Liver (tissue), 9 donors: ENCODE data around the gene HOXD9. TPM values are rescaled to one million over a fixed set of nuclear protein-coding genes. Genes with fewer than 3 reads are reported as not detected.

ENCODE experiments used
- DNase-seq: peaks from one replicate; pipeline ENCODE4 v3.0.0-alpha.2; 2017; ENCODE audit warnings: low spot score
- H3K27ac ChIP-seq, 2 donors: one replicate each; pipeline ENCODE4 v1.7.0; 2013; ENCODE audit warnings: inconsistent platforms in 2 of 2, low read length in 2 of 2, control low read depth in 1 of 2, low read depth in 1 of 2, mild to moderate bottlenecking in 1 of 2
- H3K27me3 ChIP-seq, 4 donors: one replicate each; pipeline versions ENCODE4 v1.6.1 to v1.7.0; 2013; ENCODE audit warnings: low read length in 3 of 4, inconsistent platforms in 1 of 4, mild to moderate bottlenecking in 1 of 4, moderate library complexity in 1 of 4; ENCODE audit not compliant: control insufficient read depth in 4 of 4, insufficient read depth in 4 of 4
- H3K36me3 ChIP-seq, 4 donors: one replicate each; pipeline versions ENCODE4 v1.6.1 to v1.7.0; 2013; ENCODE audit warnings: low read length in 3 of 4, mild to moderate bottlenecking in 3 of 4, low read depth in 1 of 4, moderate library complexity in 1 of 4; ENCODE audit not compliant: control insufficient read depth in 4 of 4, insufficient read depth in 3 of 4
- H3K4me1 ChIP-seq, 4 donors: one replicate each; pipeline versions ENCODE4 v1.6.1 to v1.7.0; 2013; ENCODE audit warnings: low read length in 3 of 4, mild to moderate bottlenecking in 3 of 4, moderate library complexity in 1 of 4; ENCODE audit not compliant: control insufficient read depth in 4 of 4, insufficient read depth in 4 of 4
- H3K4me3 ChIP-seq, 3 donors: one replicate each; pipeline versions ENCODE4 v1.6.1 to v1.7.0; 2013; ENCODE audit warnings: low read length in 3 of 3, control low read depth in 1 of 3, low read depth in 1 of 3, mild to moderate bottlenecking in 1 of 3
- H3K9ac ChIP-seq, 2 donors: one replicate each; pipeline ENCODE4 v1.7.0; 2013; ENCODE audit warnings: low read length in 2 of 2, mild to moderate bottlenecking in 2 of 2, moderate library complexity in 2 of 2, control low read depth in 1 of 2, low read depth in 1 of 2
- H3K9me3 ChIP-seq, 4 donors: one replicate each; pipeline versions ENCODE4 v1.6.1 to v1.7.0; 2013; ENCODE audit warnings: low read length in 3 of 4; ENCODE audit not compliant: control insufficient read depth in 4 of 4
- EGR1 ChIP-seq, 2 donors: IDR thresholded peaks; 2 replicates each; pipeline ENCODE4 v1.6.1; 2016 to 2018; ENCODE audit warnings: antibody characterized with exemption in 2 of 2, low read depth in 2 of 2
- FOXA1 ChIP-seq: IDR thresholded peaks from 2 replicates; pipeline ENCODE4 v1.6.1; 2016; ENCODE audit warnings: antibody characterized with exemption
- FOXA2 ChIP-seq: IDR thresholded peaks from 2 replicates; pipeline ENCODE4 v1.6.1; 2016; ENCODE audit warnings: antibody characterized with exemption
- GABPA ChIP-seq, 2 donors: IDR thresholded peaks in 1 of 2; conservative IDR thresholded peaks in 1 of 2; 2 replicates each; pipeline ENCODE4 v1.6.1; 2016; ENCODE audit warnings: antibody characterized with exemption in 2 of 2, mild to moderate bottlenecking in 1 of 2, moderate library complexity in 1 of 2
- HNF4A ChIP-seq, 2 donors: conservative IDR thresholded peaks; 2 replicates each; pipeline ENCODE4 v1.6.1; 2016; ENCODE audit warnings: antibody characterized with exemption in 2 of 2, mild to moderate bottlenecking in 2 of 2
- HNF4G ChIP-seq: IDR thresholded peaks from 2 replicates; pipeline ENCODE4 v1.6.1; 2016; ENCODE audit warnings: antibody characterized with exemption
- JUND ChIP-seq, 2 donors: IDR thresholded peaks; 2 replicates each; pipeline ENCODE4 v1.6.1; 2016; ENCODE audit warnings: antibody characterized with exemption in 2 of 2
- NR2F2 ChIP-seq: IDR thresholded peaks from 2 replicates; pipeline ENCODE4 v1.6.1; 2016; ENCODE audit warnings: antibody characterized with exemption
- RAD21 ChIP-seq, 2 donors: IDR thresholded peaks; 2 replicates each; pipeline ENCODE4 v1.6.1; 2016; ENCODE audit warnings: antibody characterized with exemption in 2 of 2, mild to moderate bottlenecking in 2 of 2
- RXRA ChIP-seq, 2 donors: IDR thresholded peaks; 2 replicates each; pipeline ENCODE4 v1.6.1; 2017 to 2018; ENCODE audit warnings: antibody characterized with exemption in 2 of 2, mild to moderate bottlenecking in 1 of 2
- SP1 ChIP-seq: IDR thresholded peaks from 2 replicates; pipeline ENCODE4 v1.6.1; 2018; ENCODE audit warnings: antibody characterized with exemption, mild to moderate bottlenecking
- TAF1 ChIP-seq: conservative IDR thresholded peaks from 2 replicates; pipeline ENCODE4 v1.6.1; 2016; ENCODE audit warnings: antibody characterized with exemption, mild to moderate bottlenecking
- YY1 ChIP-seq: IDR thresholded peaks from 2 replicates; pipeline ENCODE4 v1.6.1; 2016; ENCODE audit warnings: antibody characterized with exemption, mild to moderate bottlenecking
- WGBS: extraction: QIAGEN DNeasy Blood & Tissue Kit; methylation state at CpG from one replicate; pipeline ENCODE4 v1.1.7; 2013; 5-methylcytosine and 5-hydroxymethylcytosine counted together
- polyA plus RNA-seq, 2 donors: library from polyadenylated mRNA; stranded (reverse) in 1 of 2; unstranded in 1 of 2; fragments of 200-250 nt in 1 of 2; fragments of >200 nt in 1 of 2; fragmentation: Nextera tagmentation in 1 of 2; extraction: Ambion mirVana in 1 of 2; gene quantifications; one replicate each; pipeline versions ENCODE4 v1.2.1 to v1.2.3, GENCODE V29; 2013 to 2015
- total RNA-seq, 2 donors: library from RNA; depleted of rRNA; stranded (reverse); fragments of >200 nt; gene quantifications; one replicate each; pipeline ENCODE4 v1.2.3, GENCODE V29; 2014
- TF ChIP-seq, protein P1 (sequence below): fragments of 150-350 bp; IDR thresholded peaks from 2 replicates; pipeline ENCODE4 v1.5.1; 2017; ENCODE audit warnings: improper control_type of control experiment, low read depth, low read length; ENCODE audit not compliant: missing input control
- TF ChIP-seq, protein P2 (sequence below): IDR thresholded peaks from 2 replicates; pipeline ENCODE4 v1.6.1; 2016; ENCODE audit warnings: antibody characterized with exemption, mild to moderate bottlenecking
- TF ChIP-seq, protein P3 (sequence below): IDR thresholded peaks from 2 replicates; pipeline ENCODE4 v1.6.1; 2016; ENCODE audit warnings: antibody characterized with exemption
- TF ChIP-seq, protein P4 (sequence below): IDR thresholded peaks from 2 replicates; pipeline ENCODE4 v1.6.1; 2016; ENCODE audit warnings: antibody characterized with exemption
- TF ChIP-seq, protein P5 (sequence below): IDR thresholded peaks from 2 replicates; pipeline ENCODE4 v1.6.1; 2016; ENCODE audit warnings: antibody characterized with exemption
- donor health status: healthy.
- donor health status: healthy.
- donor health status: healthy.
- donor health status: healthy.
- donor health status: healthy.

HOXD9 gene
- total and polyA plus RNA-seq, 4 donors, result 0.07 TPM; not detected in 3

DNA sequence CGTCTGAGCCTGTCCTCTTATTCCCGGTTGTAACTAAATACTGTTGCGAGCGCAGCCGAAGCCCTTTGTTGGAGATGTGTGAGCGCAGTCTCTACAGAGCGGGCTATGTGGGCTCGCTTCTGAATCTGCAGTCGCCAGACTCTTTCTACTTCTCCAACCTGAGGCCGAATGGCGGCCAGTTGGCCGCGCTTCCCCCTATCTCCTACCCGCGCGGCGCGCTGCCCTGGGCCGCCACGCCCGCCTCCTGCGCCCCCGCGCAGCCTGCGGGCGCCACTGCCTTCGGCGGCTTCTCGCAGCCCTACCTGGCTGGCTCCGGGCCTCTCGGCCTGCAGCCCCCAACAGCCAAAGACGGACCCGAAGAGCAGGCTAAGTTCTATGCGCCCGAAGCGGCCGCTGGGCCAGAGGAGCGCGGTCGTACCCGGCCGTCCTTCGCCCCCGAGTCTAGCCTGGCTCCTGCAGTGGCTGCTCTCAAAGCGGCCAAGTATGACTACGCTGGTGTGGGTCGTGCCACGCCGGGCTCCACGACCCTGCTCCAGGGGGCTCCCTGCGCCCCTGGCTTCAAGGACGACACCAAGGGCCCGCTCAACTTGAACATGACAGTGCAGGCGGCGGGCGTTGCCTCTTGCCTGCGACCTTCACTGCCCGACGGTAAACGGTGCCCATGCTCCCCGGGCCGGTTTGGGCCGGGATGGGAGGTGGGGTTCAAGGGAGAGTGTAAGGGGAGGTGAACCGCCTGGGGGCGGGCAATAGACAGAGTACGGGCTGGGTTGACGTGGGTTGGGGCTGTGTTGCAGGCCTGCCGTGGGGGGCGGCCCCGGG, 22.6 kb upstream of the HOXD9 start, which contains the start of gene HOXD12:
TSS of gene HOXD12 (plus strand) at position 68 of the 819 bp plus-strand sequence. CDS start at position 75, 7 bp downstream.
- peaks cover 1 to 23% (median 14%) of the 10 kb centered on the region in 4 donors for H3K4me1 ChIP-seq
- peaks cover 0 to 2% (median 0%) of the 10 kb centered on the region in 4 donors for H3K9me3 ChIP-seq
- H3K9ac ChIP-seq, result no peak within 1 kb of the TSS
- H3K27me3 ChIP-seq, result peaks cover 13 to 71% (median 38%) of the 10 kb centered on the region in 4 donors
- no peak within 1 kb of the TSS for H3K4me3 ChIP-seq
- H3K36me3 ChIP-seq, result no peaks in the 10 kb centered on the region
- H3K27ac ChIP-seq, result no peak within 1 kb of the TSS
- no peak for DNase-seq
- TF ChIP-seq SP1 (no peak), GABPA (IDR thresholded peaks at IDR 0.05 in 1 of 2, conservative IDR thresholded peaks at IDR 0.05 in 1 of 2) (no peak), NR2F2 (no peak), TAF1 (no peak), EGR1 (IDR thresholded peaks at IDR 0.05; ENCODE audit: low read depth in 2 of 2) (no peak), HNF4A (conservative IDR thresholded peaks at IDR 0.05) (no peak), RXRA (IDR thresholded peaks at IDR 0.05) (no peak), JUND (IDR thresholded peaks at IDR 0.05) (no peak), YY1 (no peak), FOXA1 (no peak), FOXA2 (no peak), RAD21 (IDR thresholded peaks at IDR 0.05) (no peak), HNF4G (no peak)
- TF ChIP-seq, protein P1, sequence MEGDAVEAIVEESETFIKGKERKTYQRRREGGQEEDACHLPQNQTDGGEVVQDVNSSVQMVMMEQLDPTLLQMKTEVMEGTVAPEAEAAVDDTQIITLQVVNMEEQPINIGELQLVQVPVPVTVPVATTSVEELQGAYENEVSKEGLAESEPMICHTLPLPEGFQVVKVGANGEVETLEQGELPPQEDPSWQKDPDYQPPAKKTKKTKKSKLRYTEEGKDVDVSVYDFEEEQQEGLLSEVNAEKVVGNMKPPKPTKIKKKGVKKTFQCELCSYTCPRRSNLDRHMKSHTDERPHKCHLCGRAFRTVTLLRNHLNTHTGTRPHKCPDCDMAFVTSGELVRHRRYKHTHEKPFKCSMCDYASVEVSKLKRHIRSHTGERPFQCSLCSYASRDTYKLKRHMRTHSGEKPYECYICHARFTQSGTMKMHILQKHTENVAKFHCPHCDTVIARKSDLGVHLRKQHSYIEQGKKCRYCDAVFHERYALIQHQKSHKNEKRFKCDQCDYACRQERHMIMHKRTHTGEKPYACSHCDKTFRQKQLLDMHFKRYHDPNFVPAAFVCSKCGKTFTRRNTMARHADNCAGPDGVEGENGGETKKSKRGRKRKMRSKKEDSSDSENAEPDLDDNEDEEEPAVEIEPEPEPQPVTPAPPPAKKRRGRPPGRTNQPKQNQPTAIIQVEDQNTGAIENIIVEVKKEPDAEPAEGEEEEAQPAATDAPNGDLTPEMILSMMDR, result no peak
- TF ChIP-seq, protein P2, sequence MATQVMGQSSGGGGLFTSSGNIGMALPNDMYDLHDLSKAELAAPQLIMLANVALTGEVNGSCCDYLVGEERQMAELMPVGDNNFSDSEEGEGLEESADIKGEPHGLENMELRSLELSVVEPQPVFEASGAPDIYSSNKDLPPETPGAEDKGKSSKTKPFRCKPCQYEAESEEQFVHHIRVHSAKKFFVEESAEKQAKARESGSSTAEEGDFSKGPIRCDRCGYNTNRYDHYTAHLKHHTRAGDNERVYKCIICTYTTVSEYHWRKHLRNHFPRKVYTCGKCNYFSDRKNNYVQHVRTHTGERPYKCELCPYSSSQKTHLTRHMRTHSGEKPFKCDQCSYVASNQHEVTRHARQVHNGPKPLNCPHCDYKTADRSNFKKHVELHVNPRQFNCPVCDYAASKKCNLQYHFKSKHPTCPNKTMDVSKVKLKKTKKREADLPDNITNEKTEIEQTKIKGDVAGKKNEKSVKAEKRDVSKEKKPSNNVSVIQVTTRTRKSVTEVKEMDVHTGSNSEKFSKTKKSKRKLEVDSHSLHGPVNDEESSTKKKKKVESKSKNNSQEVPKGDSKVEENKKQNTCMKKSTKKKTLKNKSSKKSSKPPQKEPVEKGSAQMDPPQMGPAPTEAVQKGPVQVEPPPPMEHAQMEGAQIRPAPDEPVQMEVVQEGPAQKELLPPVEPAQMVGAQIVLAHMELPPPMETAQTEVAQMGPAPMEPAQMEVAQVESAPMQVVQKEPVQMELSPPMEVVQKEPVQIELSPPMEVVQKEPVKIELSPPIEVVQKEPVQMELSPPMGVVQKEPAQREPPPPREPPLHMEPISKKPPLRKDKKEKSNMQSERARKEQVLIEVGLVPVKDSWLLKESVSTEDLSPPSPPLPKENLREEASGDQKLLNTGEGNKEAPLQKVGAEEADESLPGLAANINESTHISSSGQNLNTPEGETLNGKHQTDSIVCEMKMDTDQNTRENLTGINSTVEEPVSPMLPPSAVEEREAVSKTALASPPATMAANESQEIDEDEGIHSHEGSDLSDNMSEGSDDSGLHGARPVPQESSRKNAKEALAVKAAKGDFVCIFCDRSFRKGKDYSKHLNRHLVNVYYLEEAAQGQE, result no peak
- TF ChIP-seq, protein P3, sequence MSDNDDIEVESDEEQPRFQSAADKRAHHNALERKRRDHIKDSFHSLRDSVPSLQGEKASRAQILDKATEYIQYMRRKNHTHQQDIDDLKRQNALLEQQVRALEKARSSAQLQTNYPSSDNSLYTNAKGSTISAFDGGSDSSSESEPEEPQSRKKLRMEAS, result no peak
- TF ChIP-seq, protein P4, sequence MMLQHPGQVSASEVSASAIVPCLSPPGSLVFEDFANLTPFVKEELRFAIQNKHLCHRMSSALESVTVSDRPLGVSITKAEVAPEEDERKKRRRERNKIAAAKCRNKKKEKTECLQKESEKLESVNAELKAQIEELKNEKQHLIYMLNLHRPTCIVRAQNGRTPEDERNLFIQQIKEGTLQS, result no peak
- TF ChIP-seq, protein P5, sequence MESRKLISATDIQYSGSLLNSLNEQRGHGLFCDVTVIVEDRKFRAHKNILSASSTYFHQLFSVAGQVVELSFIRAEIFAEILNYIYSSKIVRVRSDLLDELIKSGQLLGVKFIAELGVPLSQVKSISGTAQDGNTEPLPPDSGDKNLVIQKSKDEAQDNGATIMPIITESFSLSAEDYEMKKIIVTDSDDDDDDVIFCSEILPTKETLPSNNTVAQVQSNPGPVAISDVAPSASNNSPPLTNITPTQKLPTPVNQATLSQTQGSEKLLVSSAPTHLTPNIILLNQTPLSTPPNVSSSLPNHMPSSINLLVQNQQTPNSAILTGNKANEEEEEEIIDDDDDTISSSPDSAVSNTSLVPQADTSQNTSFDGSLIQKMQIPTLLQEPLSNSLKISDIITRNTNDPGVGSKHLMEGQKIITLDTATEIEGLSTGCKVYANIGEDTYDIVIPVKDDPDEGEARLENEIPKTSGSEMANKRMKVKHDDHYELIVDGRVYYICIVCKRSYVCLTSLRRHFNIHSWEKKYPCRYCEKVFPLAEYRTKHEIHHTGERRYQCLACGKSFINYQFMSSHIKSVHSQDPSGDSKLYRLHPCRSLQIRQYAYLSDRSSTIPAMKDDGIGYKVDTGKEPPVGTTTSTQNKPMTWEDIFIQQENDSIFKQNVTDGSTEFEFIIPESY, result no peak
- 7% methylated on average over 70 of the region's 70 CpGs for WGBS
